ENCODE results near the gene NKAPD1. TPM values are rescaled to one million over a fixed set of nuclear protein-coding genes. Genes with fewer than 3 reads are reported as not detected.

NKAPD1 gene
- total and polyA plus RNA-seq, 10 of the 15 experiments (the other 5 are each of a cell fraction or from before 2014, with no cell fraction given), result 9.6 to 43.3 (median 19.2) TPM

GRCh38 chr11:112132737-112133136 lies 58.6 kb downstream of the NKAPD1 start:
- 8% methylated on average over 2 of the region's 2 CpGs for WGBS (ENCODE audit: insufficient coverage, insufficient replicate concordance, low lambda C conversion rate, missing lambda C conversion rate)
- Histone ChIP-seq H3K27ac (ENCODE audit: control insufficient read depth, insufficient read depth) (no peak overlapping the region), H3K27me3 (replicated peaks in 1 of 2; ENCODE audit: control insufficient read depth in 2 of 2, insufficient read depth in 2 of 2, low read length in 1 of 2) (no peaks in the 10 kb centered on the region; a peak in 1 of 4 replicates), H2AFZ (ENCODE audit: control insufficient read depth, low read depth, low read length) (no peak overlapping the region), H3K4me3 (no peak overlapping the region), H3K36me3 (ENCODE audit: control insufficient read depth in 2 of 2, insufficient read depth in 2 of 2, low read length in 1 of 2) (no peaks in the 10 kb centered on the region), H4K20me1 (ENCODE audit: control insufficient read depth, insufficient read depth) (no peaks in the 10 kb centered on the region), H3K4me2 (ENCODE audit: control insufficient read depth, insufficient read depth) (no peak overlapping the region), H3K79me2 (ENCODE audit: control insufficient read depth, insufficient read depth, low read length) (no peaks in the 10 kb centered on the region), H3K4me1 (ENCODE audit: control insufficient read depth, insufficient read depth, low read length) (0 out of 2 replicates have a peak, but pooled peaks cover 2% of the 10 kb centered on the region), H3K9ac (ENCODE audit: control insufficient read depth, insufficient read depth, low read length) (no peak overlapping the region), H3K9me3 (replicated peaks; ENCODE audit: control insufficient read depth, insufficient read depth, low read length) (no peaks in the 10 kb centered on the region)
- ATAC-seq, result peak; percentile 50; the same call in 2 of the 3 replicates
- in situ Hi-C loops (cut with MboI), result no loop called here
- BruUV-seq (replicated peaks), result no TSS peak
- no peak for DNase-seq (ENCODE audit: low read depth, low spot score)
- ChIA-PET RAD21 (ENCODE audit: unreplicated experiment) (no interaction called here), SMC1A (ENCODE audit: uncharacterized antibody, unreplicated experiment) (interaction anchor here (1.0 kb wide), 1 partner anchor 92 kb away, joined by 3 read pairs; no protein-coding TSS in a partner anchor), CTCF (interaction anchor here (2.0 kb wide), 1 partner anchor 19 kb away, joined by 5 read pairs; no protein-coding TSS in a partner anchor), POLR2A (no interaction called here)
- FAIRE-seq, result no peak
- TF ChIP-seq EGR1 (IDR thresholded peaks at IDR 0.05; ENCODE audit: borderline replicate concordance in 1 of 2, low read depth in 2 of 2, low read length in 2 of 2), result no peak
- TF ChIP-seq RUNX3 (IDR thresholded peaks at IDR 0.05; ENCODE audit: low read length), result peak; percentile 22; the same call in 1 of the 2 replicates
- TF ChIP-seq CHD1 (IDR thresholded peaks at IDR 0.05; ENCODE audit: low read depth, low read length), result no peak
- intact Hi-C loops (cut with micrococcal nuclease; ENCODE audit: unreplicated experiment), result no loop called here

GRCh38 chr11:112134473-112134872 lies 60.4 kb downstream of the NKAPD1 start:
- no peak overlapping the region for H3K4me2 ChIP-seq (ENCODE audit: control insufficient read depth, insufficient read depth)
- H2AFZ ChIP-seq (ENCODE audit: control insufficient read depth, low read depth, low read length), result no peak overlapping the region
- H3K4me3 ChIP-seq, result no peak overlapping the region
- no peak for TF ChIP-seq BRCA1 (IDR thresholded peaks at IDR 0.05; ENCODE audit: low read depth, low read length)
- no peaks in the 10 kb centered on the region for H3K79me2 ChIP-seq (ENCODE audit: control insufficient read depth, insufficient read depth, low read length)
- SMC1A ChIA-PET (ENCODE audit: uncharacterized antibody, unreplicated experiment), result no interaction called here
- ATAC-seq, result no peak
- no peaks in the 10 kb centered on the region; a peak in 1 of 4 replicates for H3K27me3 ChIP-seq (replicated peaks in 1 of 2; ENCODE audit: control insufficient read depth in 2 of 2, insufficient read depth in 2 of 2, low read length in 1 of 2)
- H3K9ac ChIP-seq (ENCODE audit: control insufficient read depth, insufficient read depth, low read length), result no peak overlapping the region
- in situ Hi-C loops (cut with MboI), result no loop called here
- CTCF ChIA-PET, result interaction anchor here (2.0 kb wide), 1 partner anchor 20 kb away, joined by 5 read pairs; no protein-coding TSS in a partner anchor
- H3K4me1 ChIP-seq (ENCODE audit: control insufficient read depth, insufficient read depth, low read length), result 0 out of 2 replicates have a peak, but pooled peaks cover 2% of the 10 kb centered on the region
- H3K9me3 ChIP-seq (replicated peaks; ENCODE audit: control insufficient read depth, insufficient read depth, low read length), result no peaks in the 10 kb centered on the region
- whole genome bisulfite sequencing (ENCODE audit: insufficient coverage, insufficient replicate concordance, low lambda C conversion rate, missing lambda C conversion rate), result 76% methylated on average over 3 of the region's 4 CpGs
- POLR2A ChIA-PET, result no interaction called here
- H3K36me3 ChIP-seq (ENCODE audit: control insufficient read depth in 2 of 2, insufficient read depth in 2 of 2, low read length in 1 of 2), result no peaks in the 10 kb centered on the region
- H3K27ac ChIP-seq (ENCODE audit: control insufficient read depth, insufficient read depth), result no peak overlapping the region
- intact Hi-C loops (cut with micrococcal nuclease; ENCODE audit: unreplicated experiment), result no loop called here
- DNase-seq (ENCODE audit: low read depth, low spot score), result no peak
- no TSS peak for BruUV-seq (replicated peaks)
- RAD21 ChIA-PET (ENCODE audit: unreplicated experiment), result no interaction called here
- no peaks in the 10 kb centered on the region for H4K20me1 ChIP-seq (ENCODE audit: control insufficient read depth, insufficient read depth)
- no peak for FAIRE-seq

Small RNAs within 50 kb of the gene (small RNA-seq; reads per million reads assigned to genes)
- gene AP000907.3 (not detected), gene RNU6-893P (not detected)

Other genes with a start within 250 kb of the NKAPD1 start
Only the 7 nearest of the 16 such genes appear.
- gene DLAT, start 48.9 kb upstream of the NKAPD1 start, total RNA-seq (2014; rRNA removed), result 51.2 and 54.1 TPM in 2 replicates
- 44.3 and 45.6 TPM in 2 replicates for gene DLAT, start 48.9 kb upstream of the NKAPD1 start, total RNA-seq (2014; rRNA removed; fragmentation: Illumina TruSeq; extraction: Trizol)
- 38.2 and 38.8 TPM in 2 replicates for gene DLAT, start 48.9 kb upstream of the NKAPD1 start, total RNA-seq (2021)
- 42.0 and 43.8 TPM in 2 replicates for gene DLAT, start 48.9 kb upstream of the NKAPD1 start, polyA plus RNA-seq (2011; rRNA removed)
- 55.2 and 67.2 TPM in 2 replicates for gene DLAT, start 48.9 kb upstream of the NKAPD1 start, polyA plus RNA-seq (2014; fragmentation: Illumina TruSeq; extraction: Trizol)
- gene DLAT, start 48.9 kb upstream of the NKAPD1 start, polyA plus RNA-seq (2014; fragmentation: Nextera tagmentation; extraction: Ambion mirVana), result 10 to 100 TPM; 16.5 to 21.4 TPM
- gene DLAT, start 48.9 kb upstream of the NKAPD1 start, polyA plus RNA-seq (2014; rRNA removed), result 27.9 and 36.0 TPM in 2 replicates
- 10 to 100 TPM; 71.3 to 79.9 TPM for gene DLAT, start 48.9 kb upstream of the NKAPD1 start, polyA plus RNA-seq (2016; fragmentation: Nextera tagmentation; extraction: Ambion mirVana)
- gene PIH1D2, start 282 bp upstream of the NKAPD1 start, total RNA-seq (2014; rRNA removed), result 0.73 and 1.2 TPM in 2 replicates
- gene PIH1D2, start 282 bp upstream of the NKAPD1 start, total RNA-seq (2014; rRNA removed; fragmentation: Illumina TruSeq; extraction: Trizol), result 0.92 and 1.9 TPM in 2 replicates
- gene PIH1D2, start 282 bp upstream of the NKAPD1 start, total RNA-seq (2021), result 0.51 and 0.58 TPM in 2 replicates
- 0.60 and 0.85 TPM in 2 replicates for gene PIH1D2, start 282 bp upstream of the NKAPD1 start, polyA plus RNA-seq (2011; rRNA removed)
- gene PIH1D2, start 282 bp upstream of the NKAPD1 start, polyA plus RNA-seq (2014; fragmentation: Illumina TruSeq; extraction: Trizol), result 0.90 and 1.4 TPM in 2 replicates
- gene PIH1D2, start 282 bp upstream of the NKAPD1 start, polyA plus RNA-seq (2014; fragmentation: Nextera tagmentation; extraction: Ambion mirVana), result 1 to 10 TPM; 1.7 to 3.0 TPM
- 0.32 and 0.73 TPM in 2 replicates for gene PIH1D2, start 282 bp upstream of the NKAPD1 start, polyA plus RNA-seq (2014; rRNA removed)
- gene PIH1D2, start 282 bp upstream of the NKAPD1 start, polyA plus RNA-seq (2016; fragmentation: Nextera tagmentation; extraction: Ambion mirVana), result 1 to 10 TPM; 2.2 TPM
- gene TIMM8B, start 12.5 kb downstream of the NKAPD1 start, total RNA-seq (2014; rRNA removed), result 143 and 155 TPM in 2 replicates
- 71.5 and 76.0 TPM in 2 replicates for gene TIMM8B, start 12.5 kb downstream of the NKAPD1 start, total RNA-seq (2014; rRNA removed; fragmentation: Illumina TruSeq; extraction: Trizol)
- 72.7 and 83.0 TPM in 2 replicates for gene TIMM8B, start 12.5 kb downstream of the NKAPD1 start, total RNA-seq (2021)
- 76.8 and 92.4 TPM in 2 replicates for gene TIMM8B, start 12.5 kb downstream of the NKAPD1 start, polyA plus RNA-seq (2011; rRNA removed)
- gene TIMM8B, start 12.5 kb downstream of the NKAPD1 start, polyA plus RNA-seq (2014; fragmentation: Illumina TruSeq; extraction: Trizol), result 26.4 and 64.9 TPM in 2 replicates
- gene TIMM8B, start 12.5 kb downstream of the NKAPD1 start, polyA plus RNA-seq (2014; fragmentation: Nextera tagmentation; extraction: Ambion mirVana), result 100 to 1,000 TPM; 247 to 271 TPM
- gene TIMM8B, start 12.5 kb downstream of the NKAPD1 start, polyA plus RNA-seq (2014; rRNA removed), result 123 and 154 TPM in 2 replicates
- 100 to 1,000 TPM; 201 to 214 TPM for gene TIMM8B, start 12.5 kb downstream of the NKAPD1 start, polyA plus RNA-seq (2016; fragmentation: Nextera tagmentation; extraction: Ambion mirVana)
- gene SDHD, start 12.6 kb downstream of the NKAPD1 start, total RNA-seq (2014; rRNA removed), result 138 and 162 TPM in 2 replicates
- gene SDHD, start 12.6 kb downstream of the NKAPD1 start, total RNA-seq (2014; rRNA removed; fragmentation: Illumina TruSeq; extraction: Trizol), result 114 and 119 TPM in 2 replicates
- 117 and 120 TPM in 2 replicates for gene SDHD, start 12.6 kb downstream of the NKAPD1 start, total RNA-seq (2021)
- gene SDHD, start 12.6 kb downstream of the NKAPD1 start, polyA plus RNA-seq (2011; rRNA removed), result 198 and 232 TPM in 2 replicates
- 142 and 159 TPM in 2 replicates for gene SDHD, start 12.6 kb downstream of the NKAPD1 start, polyA plus RNA-seq (2014; fragmentation: Illumina TruSeq; extraction: Trizol)
- gene SDHD, start 12.6 kb downstream of the NKAPD1 start, polyA plus RNA-seq (2014; fragmentation: Nextera tagmentation; extraction: Ambion mirVana), result 100 to 1,000 TPM; 469 to 775 TPM
- 119 and 133 TPM in 2 replicates for gene SDHD, start 12.6 kb downstream of the NKAPD1 start, polyA plus RNA-seq (2014; rRNA removed)
- 100 to 1,000 TPM; 312 to 346 TPM for gene SDHD, start 12.6 kb downstream of the NKAPD1 start, polyA plus RNA-seq (2016; fragmentation: Nextera tagmentation; extraction: Ambion mirVana)
- 0.11 and 0.17 TPM in 2 replicates for gene IL18, start 89.8 kb downstream of the NKAPD1 start, total RNA-seq (2014; rRNA removed)
- gene IL18, start 89.8 kb downstream of the NKAPD1 start, total RNA-seq (2014; rRNA removed; fragmentation: Illumina TruSeq; extraction: Trizol), result 0.32 and 0.40 TPM in 2 replicates
- 0.21 and 0.24 TPM in 2 replicates for gene IL18, start 89.8 kb downstream of the NKAPD1 start, total RNA-seq (2021)
- gene IL18, start 89.8 kb downstream of the NKAPD1 start, polyA plus RNA-seq (2011; rRNA removed), result 0.12 TPM in 1 of 2 replicates, not detected in the other
- gene IL18, start 89.8 kb downstream of the NKAPD1 start, polyA plus RNA-seq (2014; fragmentation: Illumina TruSeq; extraction: Trizol), result 0.38 TPM in 1 of 2 replicates, not detected in the other
- gene IL18, start 89.8 kb downstream of the NKAPD1 start, polyA plus RNA-seq (2014; fragmentation: Nextera tagmentation; extraction: Ambion mirVana), result under 1 TPM; 0.40 to 0.42 TPM
- 0.27 and 0.34 TPM in 2 replicates for gene IL18, start 89.8 kb downstream of the NKAPD1 start, polyA plus RNA-seq (2014; rRNA removed)
- gene IL18, start 89.8 kb downstream of the NKAPD1 start, polyA plus RNA-seq (2016; fragmentation: Nextera tagmentation; extraction: Ambion mirVana), result under 1 TPM; 0.15 to 0.19 TPM
- gene TEX12, start 93.1 kb downstream of the NKAPD1 start, total RNA-seq (2014; rRNA removed), result 0.16 TPM in 1 of 2 replicates, not detected in the other
- 0.18 and 0.41 TPM in 2 replicates for gene TEX12, start 93.1 kb downstream of the NKAPD1 start, total RNA-seq (2014; rRNA removed; fragmentation: Illumina TruSeq; extraction: Trizol)
- gene TEX12, start 93.1 kb downstream of the NKAPD1 start, total RNA-seq (2021), result 0.51 TPM in 1 of 2 replicates, not detected in the other
- gene TEX12, start 93.1 kb downstream of the NKAPD1 start, polyA plus RNA-seq (2011; rRNA removed), result 0.11 and 0.27 TPM in 2 replicates
- 0.50 and 1.1 TPM in 2 replicates for gene TEX12, start 93.1 kb downstream of the NKAPD1 start, polyA plus RNA-seq (2014; fragmentation: Illumina TruSeq; extraction: Trizol)
- gene TEX12, start 93.1 kb downstream of the NKAPD1 start, polyA plus RNA-seq (2014; fragmentation: Nextera tagmentation; extraction: Ambion mirVana), result 1 to 10 TPM in 1 of 2 experiments, under 1 TPM in 1; 0.79 to 1.3 TPM
- gene TEX12, start 93.1 kb downstream of the NKAPD1 start, polyA plus RNA-seq (2014; rRNA removed), result 0.14 and 0.29 TPM in 2 replicates
- gene TEX12, start 93.1 kb downstream of the NKAPD1 start, polyA plus RNA-seq (2016; fragmentation: Nextera tagmentation; extraction: Ambion mirVana), result under 1 TPM; 0.28 to 0.68 TPM
- gene BCO2, start 101.2 kb downstream of the NKAPD1 start, total RNA-seq (2014; rRNA removed), result 0.51 and 0.54 TPM in 2 replicates
- gene BCO2, start 101.2 kb downstream of the NKAPD1 start, total RNA-seq (2014; rRNA removed; fragmentation: Illumina TruSeq; extraction: Trizol), result 0.63 and 0.74 TPM in 2 replicates
- 0.51 and 0.56 TPM in 2 replicates for gene BCO2, start 101.2 kb downstream of the NKAPD1 start, total RNA-seq (2021)
- gene BCO2, start 101.2 kb downstream of the NKAPD1 start, polyA plus RNA-seq (2011; rRNA removed), result 1.0 and 2.4 TPM in 2 replicates
- 0.13 and 0.62 TPM in 2 replicates for gene BCO2, start 101.2 kb downstream of the NKAPD1 start, polyA plus RNA-seq (2014; fragmentation: Illumina TruSeq; extraction: Trizol)
- gene BCO2, start 101.2 kb downstream of the NKAPD1 start, polyA plus RNA-seq (2014; fragmentation: Nextera tagmentation; extraction: Ambion mirVana), result under 1 TPM; 0.29 to 0.42 TPM
- 0.77 and 1.7 TPM in 2 replicates for gene BCO2, start 101.2 kb downstream of the NKAPD1 start, polyA plus RNA-seq (2014; rRNA removed)
- under 1 TPM; 0.53 to 0.70 TPM for gene BCO2, start 101.2 kb downstream of the NKAPD1 start, polyA plus RNA-seq (2016; fragmentation: Nextera tagmentation; extraction: Ambion mirVana)

All from GM12878 (cell line).